TTC549 (cell line): ENCODE data around the gene B3GNT3.
"Not testable (repeated sequence)": the region's sequence is repeated elsewhere in the genome, so short reads cannot be mapped to it uniquely, and the experiment has no call there.

Source experiments
- FAIRE-seq: peaks from 2 replicates; lab custom pipeline; 2012; peaks lifted over from hg19 to GRCh38; lab: Jason Lieb, UNC

Gene B3GNT3

GRCh38 chr19:17766543-17767131, 28.3 kb upstream of the B3GNT3 start:
- FAIRE-seq, result no peak

GRCh38 chr19:17767559-17767958, 27.4 kb upstream of the B3GNT3 start:
- FAIRE-seq, result no peak

GRCh38 chr19:17770613-17771012, 24.3 kb upstream of the B3GNT3 start:
- no peak for FAIRE-seq

- no peak for FAIRE-seq
These were observed 22.8 kb upstream of the B3GNT3 start for GRCh38 chr19:17772172-17772571.

- FAIRE-seq, result no peak
These were observed 19.6 kb upstream of the B3GNT3 start for GRCh38 chr19:17775245-17775927.

- no peak for FAIRE-seq
These were observed 18.7 kb upstream of the B3GNT3 start for GRCh38 chr19:17775991-17776803.

- not testable (repeated sequence) for FAIRE-seq
These were observed 17.1 kb upstream of the B3GNT3 start for GRCh38 chr19:17777840-17778239.

GRCh38 chr19:17778251-17778967, 16.5 kb upstream of the B3GNT3 start:
- FAIRE-seq, result no peak

- no peak for FAIRE-seq
These were observed 15.7 kb upstream of the B3GNT3 start for GRCh38 chr19:17778968-17779929.

GRCh38 chr19:17780781-17781180, 14.2 kb upstream of the B3GNT3 start:
- FAIRE-seq, result no peak

GRCh38 chr19:17783721-17784120, 11.2 kb upstream of the B3GNT3 start:
- not testable (repeated sequence) for FAIRE-seq

- peak; percentile 68 for FAIRE-seq
These were observed 10.5 kb upstream of the B3GNT3 start for GRCh38 chr19:17784201-17785008.

GRCh38 chr19:17787274-17787913, 7.5 kb upstream of the B3GNT3 start:
- no peak for FAIRE-seq

GRCh38 chr19:17788632-17789031, 6.3 kb upstream of the B3GNT3 start:
- no peak for FAIRE-seq

GRCh38 chr19:17790059-17790780, 4.7 kb upstream of the B3GNT3 start:
- FAIRE-seq, result no peak

GRCh38 chr19:17794412-17794730, 567 bp upstream of the B3GNT3 start:
- FAIRE-seq, result no peak

GRCh38 chr19:17795495-17795856, 538 bp downstream of the B3GNT3 start:
- FAIRE-seq, result no peak

GRCh38 chr19:17796013-17796837, 1.3 kb downstream of the B3GNT3 start:
- no peak for FAIRE-seq
